HG03575 (cell line): ENCODE measurements around the gene SF3B4.
"Not testable (repeated sequence)": the region's sequence is repeated elsewhere in the genome, so short reads cannot be mapped to it uniquely, and the experiment has no call there.

ENCODE experiments used
- ATAC-seq: cut with Tn5 transposase; IDR thresholded peaks from one replicate; pipeline ENCODE4 v1.9.1; 2021; ENCODE audit not compliant: unreplicated experiment, insufficient number of reproducible peaks, low FRiP score; ENCODE audit errors: extremely low read depth

SF3B4 gene, protein sequence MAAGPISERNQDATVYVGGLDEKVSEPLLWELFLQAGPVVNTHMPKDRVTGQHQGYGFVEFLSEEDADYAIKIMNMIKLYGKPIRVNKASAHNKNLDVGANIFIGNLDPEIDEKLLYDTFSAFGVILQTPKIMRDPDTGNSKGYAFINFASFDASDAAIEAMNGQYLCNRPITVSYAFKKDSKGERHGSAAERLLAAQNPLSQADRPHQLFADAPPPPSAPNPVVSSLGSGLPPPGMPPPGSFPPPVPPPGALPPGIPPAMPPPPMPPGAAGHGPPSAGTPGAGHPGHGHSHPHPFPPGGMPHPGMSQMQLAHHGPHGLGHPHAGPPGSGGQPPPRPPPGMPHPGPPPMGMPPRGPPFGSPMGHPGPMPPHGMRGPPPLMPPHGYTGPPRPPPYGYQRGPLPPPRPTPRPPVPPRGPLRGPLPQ

DNA sequence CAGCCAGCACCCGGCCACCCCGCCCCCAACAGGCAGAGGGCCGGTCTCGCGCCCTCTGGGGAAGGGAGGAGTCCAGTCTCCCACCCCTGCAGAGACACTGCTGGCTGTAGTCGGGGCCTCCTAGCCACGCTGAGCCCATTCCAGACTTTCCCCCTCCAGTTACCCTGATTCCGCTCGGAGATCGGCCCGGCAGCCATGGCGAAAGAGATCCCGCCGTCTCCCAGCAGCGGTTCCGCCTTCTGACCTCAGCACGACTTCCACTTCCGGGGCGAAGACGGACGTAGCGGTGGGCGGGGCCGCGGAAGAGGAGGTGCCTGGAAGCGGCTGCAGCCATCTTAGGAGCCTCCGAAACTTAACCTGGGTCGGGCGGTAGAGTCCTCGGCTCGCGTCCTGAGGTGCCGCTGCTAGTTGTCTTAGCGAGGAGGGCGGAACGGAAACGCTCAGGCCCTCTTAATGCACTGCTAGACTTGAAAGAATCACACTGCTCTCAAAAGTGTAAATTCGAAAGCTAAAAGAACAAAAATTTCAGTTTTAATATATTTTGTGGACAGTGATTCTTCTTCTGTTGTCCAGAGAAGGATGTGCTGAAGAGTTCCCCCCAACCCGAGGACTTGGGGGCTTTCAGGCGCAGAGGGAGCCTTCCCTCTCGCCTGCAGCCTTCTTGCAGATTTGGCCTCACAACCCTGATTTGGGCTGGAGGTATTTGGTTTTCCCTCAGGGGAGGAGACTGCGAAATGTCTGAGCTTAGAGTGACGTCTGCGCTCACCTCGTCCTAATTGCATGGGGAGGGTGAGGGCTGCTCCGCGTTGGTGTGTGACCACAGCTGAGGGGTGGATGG lies at the start of gene SF3B4:
Gene SF3B4, minus strand, starts transcription at position 241 of the 838 bp plus-strand sequence. Its CDS starts 44 bp downstream, at position 197.
- ATAC-seq: peak; percentile 50

DNA sequence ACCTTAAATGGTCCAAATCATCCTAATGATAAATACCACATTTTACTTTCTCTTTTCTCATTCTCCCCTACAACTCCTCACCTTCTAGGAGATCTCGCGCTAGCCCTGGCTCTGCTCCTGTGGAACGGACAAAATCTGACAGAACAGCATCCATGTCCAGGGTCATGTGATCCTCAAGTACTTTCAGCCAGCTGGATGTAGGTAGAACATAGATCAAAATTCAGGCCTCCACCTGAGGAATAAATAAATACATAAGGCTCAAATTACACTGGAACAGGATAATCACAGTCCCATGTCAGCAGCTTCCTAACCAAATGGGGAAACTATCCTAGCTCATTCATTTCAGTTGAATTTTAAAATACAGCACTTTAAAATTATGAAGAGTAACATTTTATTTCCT lies 49.7 kb upstream of the SF3B4 start:
- no peak for ATAC-seq

DNA sequence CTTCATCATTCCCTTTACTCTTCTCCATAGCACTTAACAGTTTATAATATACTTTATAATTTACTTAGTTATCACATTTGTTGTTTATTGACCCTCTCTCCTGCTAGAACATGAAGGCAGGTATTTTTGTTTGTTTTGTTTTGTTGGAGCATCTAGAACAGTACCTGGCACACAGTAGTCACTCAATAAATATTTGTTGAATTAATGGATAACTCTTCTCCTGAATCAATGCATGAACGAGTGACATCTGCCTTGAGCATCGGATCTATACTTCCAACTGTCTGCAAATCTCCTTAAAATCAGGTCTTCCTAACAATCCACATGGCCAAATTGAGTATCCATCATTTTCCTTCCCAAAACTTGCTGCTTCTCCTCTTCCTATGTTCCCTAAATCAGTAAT lies 44.9 kb upstream of the SF3B4 start:
- no peak for ATAC-seq

DNA sequence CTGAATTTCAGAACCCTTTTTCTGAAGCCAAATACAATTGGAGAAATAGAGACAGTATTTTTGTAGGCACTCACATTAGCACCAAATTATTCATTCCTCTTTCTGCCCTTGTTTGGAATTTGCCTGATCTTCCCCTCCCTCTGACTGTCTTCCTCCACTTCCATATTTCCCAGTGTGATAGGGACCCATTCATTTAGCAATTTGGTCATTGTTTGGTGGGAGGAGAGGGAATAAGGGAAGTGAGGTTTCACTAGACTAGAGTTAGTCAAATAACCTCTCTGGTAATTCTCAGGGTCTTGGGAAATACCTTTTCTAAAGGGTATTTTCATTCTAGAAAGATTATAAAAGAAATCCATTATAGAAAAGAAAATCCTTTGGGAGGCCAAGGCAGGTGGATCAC lies 40.0 kb upstream of the SF3B4 start:
- ATAC-seq: no peak

DNA sequence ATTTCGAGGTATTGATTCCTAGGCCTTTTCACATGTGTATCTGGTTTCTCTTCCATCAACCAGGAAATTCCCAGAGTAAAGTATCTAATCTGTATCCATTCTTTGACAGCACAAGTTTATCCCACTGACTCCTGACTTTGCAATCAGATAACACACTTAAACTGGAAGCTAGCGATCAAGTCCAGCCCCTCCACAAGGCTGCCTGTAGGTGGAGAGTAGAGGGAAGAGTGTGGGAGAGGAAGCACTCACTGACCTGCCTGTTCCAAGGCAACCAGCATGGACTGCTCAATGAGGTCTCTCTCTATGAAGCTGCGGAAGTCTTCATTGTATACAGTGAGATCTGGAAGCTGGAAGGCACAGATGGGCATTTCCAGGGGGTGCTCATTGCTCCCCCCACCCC lies 39.4 kb upstream of the SF3B4 start:
- ATAC-seq: no peak

DNA sequence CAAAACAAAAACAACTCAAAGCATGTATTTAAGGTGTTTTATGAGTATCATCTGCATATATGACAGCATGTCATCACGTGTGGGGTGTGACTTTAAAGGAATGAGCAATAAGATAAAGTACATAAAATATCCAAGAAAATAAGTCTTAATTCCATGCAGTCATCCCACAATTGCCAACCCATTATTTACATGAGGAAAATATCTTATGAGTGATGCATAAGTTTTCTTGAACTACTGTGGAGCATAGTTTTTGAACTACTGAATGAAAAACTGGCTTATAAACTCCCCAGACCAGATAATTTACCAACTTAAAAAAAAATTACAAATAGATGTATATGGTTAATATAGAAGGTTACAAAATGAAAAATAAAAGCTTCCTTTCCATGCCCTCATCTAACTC lies 38.8 kb upstream of the SF3B4 start:
- ATAC-seq: no peak

DNA sequence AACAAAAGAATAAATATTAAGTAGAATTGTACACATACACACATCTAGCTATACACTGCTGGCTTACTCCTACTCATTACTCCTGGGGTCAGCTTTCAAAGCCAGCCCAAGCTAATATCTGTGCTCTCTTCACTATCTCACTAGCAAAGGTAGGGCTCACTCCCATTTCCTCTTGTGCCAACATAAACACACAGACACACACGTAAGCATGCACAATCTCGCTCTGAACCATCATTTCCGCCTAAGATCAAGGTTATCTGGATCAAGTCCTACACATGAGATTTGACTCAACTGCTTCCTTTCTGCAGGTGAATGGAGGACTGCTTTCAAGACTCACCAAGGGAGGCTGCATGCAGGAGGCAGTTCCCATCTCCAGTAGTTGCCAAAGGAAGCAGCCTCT lies 37.8 kb upstream of the SF3B4 start:
- ATAC-seq: no peak

DNA sequence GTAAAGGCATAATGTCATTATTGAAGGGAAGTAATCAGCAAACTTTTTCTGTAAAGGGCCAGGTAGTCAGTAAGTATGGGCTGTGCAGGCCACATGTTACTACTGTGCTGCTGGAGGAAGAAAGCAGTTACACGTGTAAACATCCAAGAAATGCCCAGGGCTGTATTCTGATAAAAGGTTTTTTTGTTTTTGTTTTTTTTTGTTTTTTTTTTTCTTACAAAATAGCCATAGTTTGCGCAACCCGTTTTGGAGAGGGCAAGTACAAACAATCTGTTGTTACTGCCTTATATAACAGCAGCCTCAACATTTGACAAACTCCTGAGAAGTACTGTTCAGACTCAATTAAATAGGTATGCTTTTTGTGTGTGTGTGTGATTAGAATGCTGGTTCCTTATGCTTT lies 35.8 kb upstream of the SF3B4 start:
- ATAC-seq: no peak

DNA sequence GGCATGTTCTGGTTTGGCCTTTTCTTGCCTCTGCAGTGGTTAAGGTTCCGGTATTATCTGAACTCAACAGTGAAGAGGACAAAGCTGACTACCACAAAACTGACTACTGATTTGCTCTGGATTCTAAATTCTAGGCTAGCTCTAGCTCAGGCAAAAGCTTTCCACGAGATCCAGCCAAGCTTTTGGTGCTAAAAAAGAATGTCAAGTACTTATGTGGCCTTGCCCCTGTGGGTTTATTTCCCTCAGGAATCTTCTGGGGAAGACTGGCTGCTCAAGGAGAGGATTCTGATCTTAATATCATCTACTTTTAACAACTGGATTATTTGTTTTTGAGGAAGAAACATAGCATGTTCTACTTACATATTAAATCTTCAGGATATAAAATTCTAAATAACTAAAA lies 35.1 kb upstream of the SF3B4 start:
- no peak for ATAC-seq

DNA sequence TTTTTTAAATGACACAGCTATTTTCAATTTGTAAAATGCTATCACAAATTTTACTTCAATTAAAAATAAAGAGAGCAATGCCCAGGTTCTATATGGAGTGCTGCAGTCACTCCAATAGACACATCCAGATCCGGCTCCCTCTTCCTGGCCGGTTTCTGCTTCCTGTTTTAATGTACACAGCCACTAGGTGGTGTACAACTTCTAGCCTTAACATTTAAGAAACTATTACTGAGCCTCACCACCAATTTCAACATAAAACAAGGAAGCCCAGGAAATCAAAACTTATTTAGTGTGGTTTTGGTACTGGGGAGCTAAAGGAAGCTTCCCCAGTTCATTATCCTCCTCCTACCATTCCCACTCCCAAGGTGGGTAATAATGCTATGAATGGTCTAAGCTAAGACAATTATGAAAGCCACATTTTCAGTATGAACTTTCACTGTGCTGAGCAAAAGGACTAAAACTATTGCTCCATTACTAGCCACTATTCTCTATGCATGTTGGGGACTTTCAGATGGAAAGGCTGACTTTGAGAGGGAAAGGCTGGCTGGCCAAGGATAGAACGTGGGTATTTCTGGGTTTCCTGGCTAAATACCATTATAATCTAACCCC lies 34.5 kb upstream of the SF3B4 start:
- ATAC-seq: no peak

DNA sequence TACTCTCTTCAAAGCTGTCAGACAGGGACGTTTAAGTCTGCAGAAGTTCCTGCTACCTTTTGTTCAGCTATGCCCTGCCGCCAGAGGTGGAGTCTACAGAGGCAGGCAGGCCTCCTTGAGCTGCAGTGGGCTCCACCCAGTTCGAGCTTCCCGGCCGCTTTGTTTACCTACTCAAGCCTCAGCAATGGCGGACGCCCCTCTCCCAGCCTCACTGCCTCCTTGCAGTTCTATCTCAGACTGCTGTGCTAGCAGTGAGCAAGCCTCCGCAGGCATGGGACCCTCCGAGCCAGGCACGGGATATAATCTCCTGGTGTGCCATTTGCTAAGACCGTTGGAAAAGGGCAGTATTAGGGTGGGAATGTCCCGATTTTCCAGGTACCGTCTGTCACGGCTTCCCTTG lies 29.9 kb upstream of the SF3B4 start:
- ATAC-seq: not testable (repeated sequence)

DNA sequence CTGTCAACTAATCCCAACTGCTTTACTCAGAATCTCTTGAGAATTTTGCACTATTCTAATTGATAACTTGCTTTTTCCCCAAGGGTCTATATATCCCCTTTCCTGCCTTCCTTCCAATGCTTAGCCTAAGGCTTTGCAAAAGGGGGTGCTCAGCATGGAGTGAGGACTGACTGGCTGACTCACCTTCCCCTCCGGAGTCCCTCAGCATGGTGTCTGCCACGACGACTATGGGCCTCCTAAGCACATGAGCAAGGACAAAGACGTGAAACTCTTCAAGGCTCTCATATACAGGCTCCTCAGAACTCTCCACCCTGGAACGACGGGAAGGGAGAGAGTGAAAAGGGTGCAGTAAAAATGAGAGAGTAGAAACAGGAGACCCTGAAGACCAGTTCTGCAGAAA lies 22.3 kb upstream of the SF3B4 start:
- no peak for ATAC-seq

DNA sequence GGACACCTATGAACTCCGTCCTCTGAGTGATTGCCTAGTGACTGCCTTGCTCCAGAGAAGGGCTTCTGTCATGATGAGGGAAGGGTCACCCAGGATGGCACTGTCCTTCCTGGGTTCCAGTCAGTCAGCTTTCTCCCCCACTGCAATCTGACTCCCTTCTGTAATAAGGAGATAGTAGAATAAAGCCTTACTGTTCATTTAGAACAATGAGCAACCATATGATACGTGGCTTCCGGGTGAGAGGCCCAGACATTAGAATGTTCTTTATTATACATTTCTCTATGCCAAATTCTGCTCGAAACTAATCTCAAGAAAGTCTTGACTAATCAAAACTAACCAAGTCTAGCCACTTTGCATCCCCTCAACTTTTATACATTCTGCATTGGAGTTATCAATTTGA lies 17.6 kb upstream of the SF3B4 start:
- no peak for ATAC-seq

DNA sequence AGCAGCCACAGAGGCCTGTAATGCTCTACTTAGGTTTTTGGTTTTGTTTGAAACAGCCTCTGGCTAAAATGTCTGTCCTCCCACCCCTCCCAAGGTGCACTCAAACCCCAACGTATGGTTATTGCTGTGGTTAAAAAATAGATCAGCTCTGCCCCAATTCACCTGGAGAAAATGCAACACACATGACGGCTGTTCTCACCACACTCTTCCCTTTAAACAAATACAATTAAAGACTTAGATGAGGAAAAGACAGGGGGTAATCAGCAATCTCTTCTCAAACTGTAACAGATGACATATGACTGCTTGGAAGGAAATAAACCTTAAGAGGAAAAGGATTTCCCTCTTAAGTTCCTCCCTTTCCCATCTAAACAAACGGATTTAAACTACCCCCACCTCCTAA lies 15.3 kb upstream of the SF3B4 start:
- ATAC-seq: no peak

DNA sequence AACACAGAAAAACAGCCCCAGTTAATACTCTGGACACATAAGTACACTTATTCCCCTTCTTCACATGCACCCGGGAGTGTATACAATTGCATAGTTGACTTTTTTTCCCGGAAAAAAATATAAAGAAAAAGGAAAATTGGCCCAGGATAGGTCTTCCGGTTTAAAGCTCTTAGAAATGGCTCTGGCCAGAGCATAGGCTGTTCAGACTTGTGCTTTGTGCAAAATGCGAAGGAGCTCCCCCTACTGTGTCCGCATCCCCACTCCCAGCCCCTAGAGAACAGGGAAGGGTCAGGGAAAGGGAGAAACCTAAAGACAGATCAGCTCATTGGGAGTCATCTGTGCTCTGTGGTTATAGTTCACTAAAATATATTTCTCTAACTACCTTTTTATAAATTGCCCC lies 14.6 kb upstream of the SF3B4 start:
- ATAC-seq: no peak

DNA sequence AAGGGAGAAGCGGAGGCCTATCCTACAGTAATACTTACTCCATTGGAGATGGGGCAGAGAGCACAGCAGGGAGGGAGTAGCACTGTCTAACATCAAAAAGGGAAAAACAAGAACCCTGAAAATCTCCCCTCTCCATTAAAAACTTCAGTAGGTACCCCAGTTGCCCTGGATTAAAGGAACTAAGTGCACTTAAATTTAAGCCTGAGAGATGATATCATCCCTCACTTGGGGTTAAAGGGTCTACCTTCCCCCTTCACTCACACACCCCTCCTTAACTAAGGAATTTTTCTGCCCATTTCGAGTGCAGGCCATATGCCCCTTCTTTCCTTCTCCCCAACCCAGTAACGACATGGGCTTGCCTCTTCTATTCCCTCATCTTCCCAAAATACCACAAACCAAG lies 12.8 kb upstream of the SF3B4 start:
- ATAC-seq: no peak

DNA sequence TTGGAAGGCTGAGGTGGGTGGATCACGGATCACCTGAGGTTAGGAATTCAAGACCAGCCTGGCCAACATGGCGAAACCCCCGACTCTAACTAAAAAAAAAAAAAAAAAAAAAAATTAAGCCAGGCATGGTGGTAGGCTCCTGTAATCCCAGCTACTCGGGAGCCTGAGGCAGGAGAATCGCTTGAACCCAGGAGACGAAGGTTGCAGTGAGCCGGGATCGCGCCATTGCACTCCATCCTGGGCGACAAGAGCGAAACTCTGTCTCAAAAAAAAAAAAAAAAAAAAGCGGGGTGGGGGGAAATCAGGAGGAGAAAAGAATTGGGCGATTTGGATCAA lies 11.0 kb upstream of the SF3B4 start:
- ATAC-seq: not testable (repeated sequence)

DNA sequence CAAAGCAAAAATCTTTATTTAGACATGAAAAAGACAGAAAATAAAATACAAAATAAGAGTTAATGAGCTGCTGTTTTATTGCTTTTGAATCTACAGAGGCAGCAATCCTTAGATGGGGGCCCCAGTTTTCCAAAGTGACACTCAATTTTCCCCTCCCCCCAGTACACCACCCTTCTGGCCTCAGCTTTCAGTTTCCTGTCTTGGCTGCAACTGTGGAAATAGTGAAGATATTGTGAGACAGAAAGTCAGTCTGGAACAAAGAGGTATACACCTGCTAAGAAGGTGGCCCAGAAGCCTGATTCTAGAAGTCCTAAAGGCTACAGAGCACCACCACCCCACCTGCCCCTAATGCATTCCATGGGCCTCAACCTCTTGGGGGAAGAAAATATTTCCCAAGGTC lies 10.2 kb upstream of the SF3B4 start:
- no peak for ATAC-seq

DNA sequence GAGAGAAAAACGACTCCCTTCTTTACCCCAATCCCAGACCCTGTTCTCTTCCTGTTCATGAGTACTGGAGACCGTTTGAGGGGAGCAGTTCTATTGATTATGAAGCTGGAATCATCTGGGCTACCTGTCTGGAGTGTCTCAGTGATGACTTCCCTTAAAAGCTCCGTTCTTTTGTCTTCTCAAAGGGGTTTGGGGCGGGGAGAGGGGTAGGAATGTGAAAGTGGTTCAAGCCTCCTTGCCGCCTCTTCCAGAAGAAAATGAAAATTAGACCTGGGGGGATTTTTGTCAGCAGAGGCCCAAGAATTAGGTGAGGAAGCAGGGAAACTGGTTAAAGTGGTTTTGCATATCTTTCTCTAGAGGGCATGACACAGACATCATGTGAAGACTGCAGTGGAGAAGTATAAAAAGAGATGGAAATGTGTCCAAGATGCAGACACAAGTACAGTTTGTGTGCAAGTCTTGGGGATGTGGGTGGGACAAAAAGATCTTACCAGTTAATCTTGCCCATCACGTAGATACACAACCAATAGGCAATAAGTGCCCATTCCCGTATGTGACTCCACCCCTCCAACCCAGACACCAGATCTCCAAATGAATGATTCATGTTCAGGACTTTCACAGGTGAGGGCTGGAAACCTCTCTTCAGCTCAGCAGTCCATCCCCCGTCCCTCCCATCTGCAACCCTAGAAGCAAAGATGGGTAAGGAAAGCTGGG lies 9.5 kb upstream of the SF3B4 start:
- ATAC-seq: no peak
